Esophagus squamous epithelium (tissue), 4 donors: ENCODE data around the gene ANKS1B.

Experiments
- POLR2A ChIP-seq, 4 donors: fragments of 450-650 bp; IDR thresholded peaks; one replicate each; pipeline ENCODE4 v1.6.1; 2017; ENCODE audit warnings: antibody characterized with exemption in 4 of 4, mild to moderate bottlenecking in 4 of 4, moderate library complexity in 3 of 4
- TF ChIP-seq, protein P1 (sequence below), 6 experiments: fragments of 450-650 bp in 4 of 6; fragments of 200-600 bp in 2 of 6; sonication (generic) in 2 of 6; IDR thresholded peaks; one replicate each; pipeline ENCODE4 v1.5.1; 2016 to 2019; ENCODE audit warnings: antibody characterized with exemption in 6 of 6, mild to moderate bottlenecking in 4 of 6, moderate library complexity in 4 of 6

DNA sequence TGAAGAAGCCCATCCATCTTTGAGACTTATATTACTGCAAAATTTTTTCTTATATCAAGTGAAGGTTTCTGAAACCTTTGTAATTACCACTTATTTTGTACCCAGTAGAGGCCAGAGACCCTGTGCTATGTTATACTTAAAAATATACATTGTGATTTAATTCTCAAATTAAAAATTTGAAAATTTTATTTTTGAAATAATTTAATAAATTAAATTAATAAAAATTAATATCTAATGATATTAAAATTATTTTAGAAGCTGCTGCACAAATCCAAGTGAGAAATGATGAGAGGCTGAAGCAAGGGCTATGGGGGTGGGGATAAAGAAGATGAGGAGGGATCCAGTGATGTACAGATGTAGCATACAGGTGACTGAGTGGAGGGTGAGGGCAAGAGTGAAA is 1080.9 kb downstream of the ANKS1B start:
- TF ChIP-seq, protein P1, sequence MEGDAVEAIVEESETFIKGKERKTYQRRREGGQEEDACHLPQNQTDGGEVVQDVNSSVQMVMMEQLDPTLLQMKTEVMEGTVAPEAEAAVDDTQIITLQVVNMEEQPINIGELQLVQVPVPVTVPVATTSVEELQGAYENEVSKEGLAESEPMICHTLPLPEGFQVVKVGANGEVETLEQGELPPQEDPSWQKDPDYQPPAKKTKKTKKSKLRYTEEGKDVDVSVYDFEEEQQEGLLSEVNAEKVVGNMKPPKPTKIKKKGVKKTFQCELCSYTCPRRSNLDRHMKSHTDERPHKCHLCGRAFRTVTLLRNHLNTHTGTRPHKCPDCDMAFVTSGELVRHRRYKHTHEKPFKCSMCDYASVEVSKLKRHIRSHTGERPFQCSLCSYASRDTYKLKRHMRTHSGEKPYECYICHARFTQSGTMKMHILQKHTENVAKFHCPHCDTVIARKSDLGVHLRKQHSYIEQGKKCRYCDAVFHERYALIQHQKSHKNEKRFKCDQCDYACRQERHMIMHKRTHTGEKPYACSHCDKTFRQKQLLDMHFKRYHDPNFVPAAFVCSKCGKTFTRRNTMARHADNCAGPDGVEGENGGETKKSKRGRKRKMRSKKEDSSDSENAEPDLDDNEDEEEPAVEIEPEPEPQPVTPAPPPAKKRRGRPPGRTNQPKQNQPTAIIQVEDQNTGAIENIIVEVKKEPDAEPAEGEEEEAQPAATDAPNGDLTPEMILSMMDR (IDR thresholded peaks at IDR 0.05), result no peak
- no peak for TF ChIP-seq POLR2A (IDR thresholded peaks at IDR 0.05)
